Uterus (tissue), 4 donors: Measurements from ENCODE around the gene DNAJB11. TPM values are rescaled to one million over a fixed set of nuclear protein-coding genes. Genes with fewer than 3 reads are reported as not detected.
A peak's percentile ranks its signal among the peaks of the same experiment; 100 is the strongest.

ENCODE experiments used
- DNase-seq, 2 donors: peaks; one replicate each; pipeline ENCODE4 v3.0.0-alpha.2; 2019 to 2020
- H3K27ac ChIP-seq, 2 donors: fragments of 200-600 bp; sonication (generic); 1 replicate in 1 of 2; 2 replicates in 1 of 2; pipeline ENCODE4 v1.5.1; 2016 to 2018
- H3K27me3 ChIP-seq, 2 donors: fragments of 200-600 bp; sonication (generic); one replicate each; pipeline ENCODE4 v1.5.1; 2018 to 2019; ENCODE audit warnings: control low read depth in 1 of 2
- H3K36me3 ChIP-seq, 2 donors: fragments of 200-600 bp; sonication (generic); one replicate each; pipeline ENCODE4 v1.5.1; 2019; ENCODE audit warnings: control low read depth in 1 of 2
- H3K4me1 ChIP-seq, 2 donors: fragments of 200-600 bp; sonication (generic); one replicate each; pipeline ENCODE4 v1.5.1; 2018 to 2019; ENCODE audit warnings: control low read depth in 1 of 2
- H3K4me3 ChIP-seq, 2 donors: fragments of 200-600 bp; sonication (generic); 1 replicate in 1 of 2; 2 replicates in 1 of 2; pipeline ENCODE4 v1.5.1; 2018 to 2019; ENCODE audit warnings: mild to moderate bottlenecking in 1 of 2
- H3K9me3 ChIP-seq, 2 donors: fragments of 200-600 bp; sonication (generic); one replicate each; pipeline ENCODE4 v1.5.1; 2019; ENCODE audit warnings: control low read depth in 1 of 2
- POLR2A ChIP-seq, 2 donors: fragments of 450-650 bp; IDR thresholded peaks; one replicate each; pipeline ENCODE4 v1.6.1; 2016; ENCODE audit warnings: antibody characterized with exemption in 2 of 2, mild to moderate bottlenecking in 1 of 2, moderate library complexity in 1 of 2
- intact Hi-C: fragments of 100-400 bp; cut with DNase I; formaldehyde crosslinking; loops from one replicate; pipeline ENCODE4 v1.15.1; 2023; ENCODE audit warnings: low total_unique reads
- total RNA-seq, 4 donors: library from RNA; depleted of rRNA in 3 of 4; stranded (reverse); fragments of >200 nt in 3 of 4; gene quantifications; one replicate each; pipeline versions ENCODE4 v1.1.0 to v1.2.4, GENCODE V29; 2014 to 2023
- TF ChIP-seq, protein P1 (sequence below), 4 experiments: fragments of 200-600 bp in 2 of 4; fragments of 450-650 bp in 2 of 4; sonication (generic) in 2 of 4; IDR thresholded peaks; one replicate each; pipeline ENCODE4 v1.5.1; 2016 to 2019; ENCODE audit warnings: antibody characterized with exemption in 4 of 4, mild to moderate bottlenecking in 2 of 4, moderate library complexity in 1 of 4
- donor health status: DM: yes; HTN: yes; CAD: no.

Gene DNAJB11
- total RNA-seq, 4 donors from 2014 or later, result 26.2 to 68.8 (median 40.0) TPM

DNA sequence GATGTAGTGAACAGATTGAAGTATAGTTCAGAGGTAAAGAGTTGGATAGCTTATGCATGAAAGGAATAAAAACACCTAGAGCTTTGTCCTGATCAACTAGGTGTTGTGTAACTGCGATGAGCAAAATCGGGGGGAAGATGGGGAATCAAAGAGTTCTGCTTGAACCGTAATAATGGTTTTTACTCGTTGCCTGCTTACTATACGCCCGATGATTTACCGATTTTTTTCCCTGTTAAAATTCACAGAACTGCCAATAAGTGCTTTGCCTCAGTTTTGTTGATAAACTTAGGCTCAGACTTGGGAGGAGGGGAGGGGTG is 783 bp upstream of the DNAJB11 start:
- Histone ChIP-seq H3K27ac (peak overlapping the region; percentile 51 to 66), H3K9me3 (no peaks in the 10 kb centered on the region), H3K27me3 (no peaks in the 10 kb centered on the region), H3K36me3 (no peaks in the 10 kb centered on the region), H3K4me3 (peak overlapping the region; percentile 46 to 56), H3K4me1 (peaks cover 5 to 21% of the 10 kb centered on the region in 2 donors)
- DNase-seq, result no peak
- TF ChIP-seq POLR2A (IDR thresholded peaks at IDR 0.05), result no peak
- TF ChIP-seq, protein P1, sequence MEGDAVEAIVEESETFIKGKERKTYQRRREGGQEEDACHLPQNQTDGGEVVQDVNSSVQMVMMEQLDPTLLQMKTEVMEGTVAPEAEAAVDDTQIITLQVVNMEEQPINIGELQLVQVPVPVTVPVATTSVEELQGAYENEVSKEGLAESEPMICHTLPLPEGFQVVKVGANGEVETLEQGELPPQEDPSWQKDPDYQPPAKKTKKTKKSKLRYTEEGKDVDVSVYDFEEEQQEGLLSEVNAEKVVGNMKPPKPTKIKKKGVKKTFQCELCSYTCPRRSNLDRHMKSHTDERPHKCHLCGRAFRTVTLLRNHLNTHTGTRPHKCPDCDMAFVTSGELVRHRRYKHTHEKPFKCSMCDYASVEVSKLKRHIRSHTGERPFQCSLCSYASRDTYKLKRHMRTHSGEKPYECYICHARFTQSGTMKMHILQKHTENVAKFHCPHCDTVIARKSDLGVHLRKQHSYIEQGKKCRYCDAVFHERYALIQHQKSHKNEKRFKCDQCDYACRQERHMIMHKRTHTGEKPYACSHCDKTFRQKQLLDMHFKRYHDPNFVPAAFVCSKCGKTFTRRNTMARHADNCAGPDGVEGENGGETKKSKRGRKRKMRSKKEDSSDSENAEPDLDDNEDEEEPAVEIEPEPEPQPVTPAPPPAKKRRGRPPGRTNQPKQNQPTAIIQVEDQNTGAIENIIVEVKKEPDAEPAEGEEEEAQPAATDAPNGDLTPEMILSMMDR (IDR thresholded peaks at IDR 0.05), result no peak
- intact Hi-C loops, result no loop called here

DNA sequence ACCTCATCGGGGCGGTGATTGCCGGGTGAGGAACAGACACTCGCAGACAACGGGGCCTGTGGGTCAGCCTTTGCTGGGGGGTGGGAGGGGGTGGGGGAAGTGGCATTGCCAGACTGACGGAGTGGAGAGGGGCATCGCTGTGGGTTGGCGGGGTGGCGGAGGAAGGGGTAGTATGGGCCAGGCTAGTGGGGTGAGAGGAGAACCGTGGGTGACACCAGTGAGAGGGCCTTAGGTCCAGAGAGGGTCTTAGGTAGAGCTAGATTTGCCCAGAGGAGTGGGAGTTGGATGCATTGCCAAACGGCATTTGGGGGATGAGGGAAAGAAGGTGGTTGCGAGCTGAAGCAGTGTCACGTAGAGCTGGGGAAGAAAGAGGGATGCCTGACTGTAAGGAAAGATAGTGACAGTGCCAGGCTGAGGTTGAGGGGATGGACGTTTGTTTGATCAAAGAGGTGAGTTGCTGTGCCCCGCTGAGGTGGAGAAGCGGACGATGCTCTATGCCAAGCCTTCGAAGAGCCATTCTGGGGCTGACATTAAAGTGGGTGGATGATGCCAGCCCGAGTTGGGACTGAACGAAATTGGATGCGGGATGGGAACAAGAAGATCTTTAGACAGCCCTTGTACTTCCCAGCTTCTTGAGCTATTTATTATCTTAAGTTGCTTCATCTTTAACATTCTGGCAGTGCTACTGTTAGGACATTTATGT is 572 bp downstream of the DNAJB11 start:
- TF ChIP-seq, protein P1 (IDR thresholded peaks at IDR 0.05), result no peak
- no peak for TF ChIP-seq POLR2A (IDR thresholded peaks at IDR 0.05)
- H3K9me3 ChIP-seq, result no peaks in the 10 kb centered on the region

GRCh38 chr3:186571644-186572013 is 1.1 kb downstream of the DNAJB11 start:
- DNase-seq, result no peak
- Histone ChIP-seq H3K27me3 (no peaks in the 10 kb centered on the region), H3K4me3 (peak overlapping the region in 1 of 2 donors; percentile 88), H3K9me3 (no peaks in the 10 kb centered on the region), H3K4me1 (peaks cover 5 to 21% of the 10 kb centered on the region in 2 donors), H3K36me3 (no peaks in the 10 kb centered on the region), H3K27ac (no peak overlapping the region)
- TF ChIP-seq POLR2A (IDR thresholded peaks at IDR 0.05), result no peak
- TF ChIP-seq, protein P1 (IDR thresholded peaks at IDR 0.05), result no peak
- intact Hi-C loops, result no loop called here

More for the DNA sequence above, 572 bp downstream of the DNAJB11 start:
- intact Hi-C loops, result no loop called here
- Histone ChIP-seq H3K36me3 (no peaks in the 10 kb centered on the region), H3K4me1 (peaks cover 5 to 21% of the 10 kb centered on the region in 2 donors), H3K27ac (peak overlapping the region; percentile 81 to 93), H3K27me3 (no peaks in the 10 kb centered on the region), H3K4me3 (peak overlapping the region; percentile 56 to 88)
- DNase-seq, result no peak

GRCh38 chr3:186577521-186577920 is 7.0 kb downstream of the DNAJB11 start:
- H3K27ac ChIP-seq, result no peak overlapping the region
- H3K4me1 ChIP-seq, result no peaks in the 10 kb centered on the region
- no peak for TF ChIP-seq POLR2A (IDR thresholded peaks at IDR 0.05)
- TF ChIP-seq, protein P1 (IDR thresholded peaks at IDR 0.05), result no peak
- no peaks in the 10 kb centered on the region for H3K9me3 ChIP-seq
- no peaks in the 10 kb centered on the region for H3K27me3 ChIP-seq
- intact Hi-C loops, result no loop called here
- DNase-seq, result no peak
- H3K36me3 ChIP-seq, result no peaks in the 10 kb centered on the region
- no peak overlapping the region for H3K4me3 ChIP-seq

DNA sequence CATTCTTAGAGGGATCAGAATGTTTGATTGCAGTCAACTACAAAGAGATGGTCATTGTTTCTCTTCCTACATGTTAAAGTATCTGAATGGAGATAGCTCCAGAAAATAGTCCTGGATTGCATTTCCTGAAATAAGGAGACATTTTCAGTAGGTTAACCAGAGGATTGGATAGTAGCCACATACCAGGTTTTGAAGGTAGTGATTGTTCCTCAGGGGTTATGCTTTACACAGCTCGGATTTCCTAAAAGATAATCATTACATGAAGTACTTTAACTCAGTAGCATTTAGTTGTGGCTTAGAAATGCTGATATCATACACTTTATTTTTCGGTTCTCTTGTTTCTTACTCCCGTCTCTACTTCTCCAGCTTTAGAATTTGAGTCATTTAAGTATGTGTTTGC is 10.3 kb downstream of the DNAJB11 start:
- Histone ChIP-seq H3K27ac (no peak overlapping the region), H3K36me3 (no peaks in the 10 kb centered on the region), H3K9me3 (no peaks in the 10 kb centered on the region), H3K4me3 (no peak overlapping the region), H3K4me1 (no peaks in the 10 kb centered on the region), H3K27me3 (no peaks in the 10 kb centered on the region)
- TF ChIP-seq, protein P1 (IDR thresholded peaks at IDR 0.05), result no peak
- TF ChIP-seq POLR2A (IDR thresholded peaks at IDR 0.05), result no peak
- intact Hi-C loops, result no loop called here
- no peak for DNase-seq
